ENCODE data around the gene DMGDH. TPM values are rescaled to one million over a fixed set of nuclear protein-coding genes. Genes with fewer than 3 reads are reported as not detected.

Gene DMGDH
- total and polyA plus RNA-seq, 10 of the 15 experiments (the other 5 are each of a cell fraction or from before 2014, with no cell fraction given): 0.22 to 1.5 (median 0.44) TPM; not detected in 3

- no peaks in the 10 kb centered on the region for H3K4me1 ChIP-seq (ENCODE audit: control insufficient read depth, insufficient read depth, low read length)
- no peak overlapping the region for H3K4me3 ChIP-seq
- SMC1A ChIA-PET (ENCODE audit: uncharacterized antibody, unreplicated experiment): interaction anchor here (0.7 to 5.7 kb wide), 7 partner anchors 10 to 369 kb away, joined by 3 to 30 read pairs (median 4); no protein-coding TSS in a partner anchor
- RAD21 ChIA-PET (ENCODE audit: unreplicated experiment): interaction anchor here (1.8 to 2.9 kb wide), 3 partner anchors 81 to 206 kb away, joined by 4 to 11 read pairs (median 9); no protein-coding TSS in a partner anchor
- H2AFZ ChIP-seq (ENCODE audit: control insufficient read depth, low read depth, low read length): no peak overlapping the region
- no TSS peak for BruUV-seq (replicated peaks)
- no peak overlapping the region for H3K27ac ChIP-seq (ENCODE audit: control insufficient read depth, insufficient read depth)
- no peaks in the 10 kb centered on the region for H3K9me3 ChIP-seq (replicated peaks; ENCODE audit: control insufficient read depth, insufficient read depth, low read length)
- CTCF ChIA-PET: interaction anchor here (0.6 to 5.7 kb wide), 8 partner anchors 27 to 610 kb away, joined by 3 to 84 read pairs (median 4); no protein-coding TSS in a partner anchor
- no peak overlapping the region for H3K9ac ChIP-seq (ENCODE audit: control insufficient read depth, insufficient read depth, low read length)
- POLR2A ChIA-PET: no interaction called here
- TF ChIP-seq KAT2A (conservative IDR thresholded peaks at IDR 0.05; ENCODE audit: control insufficient read depth, low read depth, low read length): no peak
- no peak for TF ChIP-seq CREM (IDR thresholded peaks at IDR 0.05; ENCODE audit: low read depth)
- TF ChIP-seq NBN (IDR thresholded peaks at IDR 0.05): no peak
- TF ChIP-seq FOXM1 (IDR thresholded peaks at IDR 0.05; ENCODE audit: low read depth, low read length): no peak
- no peak for TF ChIP-seq HDAC2 (IDR thresholded peaks at IDR 0.05)
- TF ChIP-seq SP1 (IDR thresholded peaks at IDR 0.05; ENCODE audit: low read depth, low read length): no peak
- H4K20me1 ChIP-seq (ENCODE audit: control insufficient read depth, insufficient read depth): no peaks in the 10 kb centered on the region
- no peak overlapping the region for H3K4me2 ChIP-seq (ENCODE audit: control insufficient read depth, insufficient read depth)
- intact Hi-C loops (cut with micrococcal nuclease; ENCODE audit: unreplicated experiment) (no loop called here), in situ Hi-C loops (cut with MboI) (no loop called here)
- 97% methylated on average over 2 of the region's 2 CpGs for WGBS (ENCODE audit: insufficient coverage, insufficient replicate concordance, low lambda C conversion rate, missing lambda C conversion rate)
- DNase-seq (ENCODE audit: low read depth, low spot score) (no peak), FAIRE-seq (no peak), ATAC-seq (no peak)
- no peaks in the 10 kb centered on the region; a peak in 1 of 4 replicates for H3K27me3 ChIP-seq (replicated peaks in 1 of 2; ENCODE audit: control insufficient read depth in 2 of 2, insufficient read depth in 2 of 2, low read length in 1 of 2)
- H3K79me2 ChIP-seq (ENCODE audit: control insufficient read depth, insufficient read depth, low read length): no peaks in the 10 kb centered on the region
- no peaks in the 10 kb centered on the region for H3K36me3 ChIP-seq (ENCODE audit: control insufficient read depth in 2 of 2, insufficient read depth in 2 of 2, low read length in 1 of 2)
Measured at GRCh38 chr5:79105868-79106267, 36.4 kb upstream of the DMGDH start.

- no peaks in the 10 kb centered on the region for H3K79me2 ChIP-seq (ENCODE audit: control insufficient read depth, insufficient read depth, low read length)
- in situ Hi-C loops (cut with MboI): no loop called here
- ATAC-seq (no peak), DNase-seq (ENCODE audit: low read depth, low spot score) (no peak), FAIRE-seq (no peak)
- H3K9ac ChIP-seq (ENCODE audit: control insufficient read depth, insufficient read depth, low read length): no peak overlapping the region
- CTCF ChIA-PET: interaction anchor here (0.6 kb wide), 1 partner anchor 75 kb away, joined by 3 read pairs; no protein-coding TSS in a partner anchor
- H2AFZ ChIP-seq (ENCODE audit: control insufficient read depth, low read depth, low read length): no peak overlapping the region
- no peak overlapping the region for H3K4me3 ChIP-seq
- RAD21 ChIA-PET (ENCODE audit: unreplicated experiment): no interaction called here
- H3K4me2 ChIP-seq (ENCODE audit: control insufficient read depth, insufficient read depth): no peak overlapping the region
- no peaks in the 10 kb centered on the region for H4K20me1 ChIP-seq (ENCODE audit: control insufficient read depth, insufficient read depth)
- no peak overlapping the region for H3K27ac ChIP-seq (ENCODE audit: control insufficient read depth, insufficient read depth)
- BruUV-seq (replicated peaks): no TSS peak
- H3K4me1 ChIP-seq (ENCODE audit: control insufficient read depth, insufficient read depth, low read length): no peaks in the 10 kb centered on the region
- intact Hi-C loops (cut with micrococcal nuclease; ENCODE audit: unreplicated experiment): no loop called here
- H3K36me3 ChIP-seq (ENCODE audit: control insufficient read depth in 2 of 2, insufficient read depth in 2 of 2, low read length in 1 of 2): no peaks in the 10 kb centered on the region
- SMC1A ChIA-PET (ENCODE audit: uncharacterized antibody, unreplicated experiment): interaction anchor here (0.8 kb wide), 1 partner anchor 355 kb away, joined by 4 read pairs; no protein-coding TSS in a partner anchor
- no peaks in the 10 kb centered on the region for H3K9me3 ChIP-seq (replicated peaks; ENCODE audit: control insufficient read depth, insufficient read depth, low read length)
- H3K27me3 ChIP-seq (replicated peaks in 1 of 2; ENCODE audit: control insufficient read depth in 2 of 2, insufficient read depth in 2 of 2, low read length in 1 of 2): no peaks in the 10 kb centered on the region; a peak in 2 of 4 replicates
- POLR2A ChIA-PET: no interaction called here
- WGBS (ENCODE audit: insufficient coverage, insufficient replicate concordance, low lambda C conversion rate, missing lambda C conversion rate): 38% methylated on average over 3 of the region's 3 CpGs
- TF ChIP-seq GABPA (IDR thresholded peaks at IDR 0.05; ENCODE audit: low read depth) (no peak), ASH2L (IDR thresholded peaks at IDR 0.05; ENCODE audit: borderline replicate concordance, low read depth) (no peak), SUZ12 (IDR thresholded peaks at IDR 0.05; ENCODE audit: unreplicated experiment) (no peak), PBX3 (IDR thresholded peaks at IDR 0.05; ENCODE audit: insufficient replicate concordance, low read depth, low read length) (no peak), RELA (IDR thresholded peaks at IDR 0.05; ENCODE audit: borderline replicate concordance, partially characterized antibody) (no peak), BCL3 (IDR thresholded peaks at IDR 0.05; ENCODE audit: borderline replicate concordance, insufficient read depth, low read depth, low read length, poor library complexity, severe bottlenecking) (no peak), POU2F2 (IDR thresholded peaks at IDR 0.05; ENCODE audit: borderline replicate concordance, low read depth, low read length) (no peak), ETV6 (conservative IDR thresholded peaks at IDR 0.05 in 1 of 2, IDR thresholded peaks at IDR 0.05 in 1 of 2; ENCODE audit: borderline replicate concordance in 1 of 2, low read depth in 1 of 2) (no peak), NFXL1 (IDR thresholded peaks at IDR 0.05; ENCODE audit: borderline replicate concordance) (no peak), FOS (IDR thresholded peaks at IDR 0.05; ENCODE audit: borderline replicate concordance, extremely low read depth, insufficient read length) (no peak)
Measured at GRCh38 chr5:79093762-79094161, 24.3 kb upstream of the DMGDH start.

Measured in GM12878 (cell line).